ENCODE data around the gene CTDSPL2. TPM values are rescaled to one million over a fixed set of nuclear protein-coding genes. Genes with fewer than 3 reads are reported as not detected.
A peak's percentile ranks its signal among the peaks of the same experiment; 100 is the strongest.
"Not testable (repeated sequence)": the region's sequence is repeated elsewhere in the genome, so short reads cannot be mapped to it uniquely, and the experiment has no call there.

CTDSPL2 gene
- polyA plus RNA-seq (ENCODE audit: insufficient read length), result 35.8 TPM

DNA sequence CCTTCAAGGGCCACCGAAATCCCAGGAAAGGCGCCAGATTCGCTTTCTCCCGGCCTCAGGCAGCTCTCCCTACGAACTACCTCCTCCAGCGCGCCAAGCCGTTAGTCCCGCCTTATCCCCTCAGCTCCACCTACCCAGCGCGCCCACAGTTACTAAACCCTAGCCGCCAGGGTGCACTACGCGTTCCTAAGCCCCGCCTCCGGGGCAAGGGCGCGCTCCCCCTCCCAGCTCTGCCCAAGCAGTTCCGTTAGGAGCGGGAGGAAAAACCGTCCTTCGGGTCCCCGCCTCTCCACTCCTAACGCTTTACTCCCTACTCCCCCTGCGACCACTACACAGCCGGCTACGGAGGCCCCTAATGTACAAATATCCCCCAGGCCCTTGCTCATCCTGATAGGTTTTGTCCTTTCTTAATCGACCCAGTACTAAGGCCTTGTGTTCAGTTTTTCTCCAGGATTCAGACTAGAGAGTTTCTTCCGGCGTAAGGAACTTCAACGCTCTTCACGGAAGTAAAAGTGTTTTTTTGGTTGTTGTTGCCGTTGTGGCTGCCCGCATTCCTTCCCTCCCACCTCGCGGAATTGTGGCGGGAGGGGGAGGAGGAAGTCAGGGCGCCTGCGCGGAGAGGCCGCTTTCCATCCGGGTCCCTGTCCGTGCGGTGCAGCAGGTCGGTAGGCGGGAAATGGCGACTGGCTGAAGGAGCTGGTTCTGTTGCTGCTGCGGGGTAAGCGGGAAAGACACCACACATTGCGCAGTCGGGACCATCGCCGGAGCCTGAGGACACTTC, at the start of gene CTDSPL2:
Gene CTDSPL2 (plus strand): TSS at position 655 of the 781 bp plus-strand sequence. CDS start 31,386 bp downstream, outside the sequence.
- DNase-seq (ENCODE audit: low read depth), result peak; percentile 94

DNA sequence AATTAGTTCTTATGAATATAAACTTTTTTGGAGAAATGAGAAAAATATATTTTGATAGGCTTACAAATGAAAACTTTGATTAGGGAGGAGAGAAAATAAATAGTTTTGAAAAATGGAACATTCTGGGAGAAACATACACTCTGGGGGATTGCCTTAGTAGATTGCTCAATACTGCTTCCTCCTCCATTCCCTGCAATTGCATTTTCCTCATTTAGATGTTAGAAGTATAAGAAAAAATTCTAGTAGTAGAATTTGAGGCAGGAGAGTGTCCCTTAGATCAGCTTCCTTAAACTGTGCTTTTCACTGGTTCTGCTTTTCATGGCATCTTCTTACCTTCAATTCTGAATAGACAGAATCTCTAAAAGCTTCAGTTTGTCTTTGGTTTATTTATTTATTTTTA, 46.2 kb upstream of the CTDSPL2 start:
- no peak for DNase-seq (ENCODE audit: low read depth)

DNA sequence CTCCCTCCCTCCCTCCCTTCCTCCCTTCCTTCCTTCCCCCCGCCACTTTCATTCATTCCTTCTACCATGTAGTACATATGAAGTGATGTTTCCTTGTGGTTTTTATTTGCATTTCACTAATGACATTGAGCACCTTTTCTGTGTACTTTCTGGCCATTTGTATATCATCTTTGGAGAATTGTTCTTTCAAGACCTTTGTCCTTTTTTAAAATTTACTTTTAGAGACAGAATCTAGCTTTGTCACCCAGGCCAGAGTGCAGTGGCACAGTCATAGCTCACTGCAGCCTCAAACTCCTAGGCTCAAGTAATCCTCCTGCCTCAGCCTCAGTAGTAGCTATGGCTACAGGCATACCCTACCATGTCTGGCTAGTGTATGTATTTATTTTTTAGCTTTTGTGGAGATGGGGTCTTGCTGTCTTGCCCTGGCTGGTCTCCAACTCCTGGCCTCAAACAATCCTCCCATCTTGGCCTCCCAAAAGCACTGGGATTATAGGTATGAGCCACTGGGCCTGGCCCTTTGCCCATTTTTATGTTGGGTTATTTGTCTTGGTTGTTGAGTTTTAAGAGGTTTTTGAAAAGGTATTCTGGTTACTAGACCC, 42.0 kb upstream of the CTDSPL2 start:
- no peak for DNase-seq (ENCODE audit: low read depth)

DNA sequence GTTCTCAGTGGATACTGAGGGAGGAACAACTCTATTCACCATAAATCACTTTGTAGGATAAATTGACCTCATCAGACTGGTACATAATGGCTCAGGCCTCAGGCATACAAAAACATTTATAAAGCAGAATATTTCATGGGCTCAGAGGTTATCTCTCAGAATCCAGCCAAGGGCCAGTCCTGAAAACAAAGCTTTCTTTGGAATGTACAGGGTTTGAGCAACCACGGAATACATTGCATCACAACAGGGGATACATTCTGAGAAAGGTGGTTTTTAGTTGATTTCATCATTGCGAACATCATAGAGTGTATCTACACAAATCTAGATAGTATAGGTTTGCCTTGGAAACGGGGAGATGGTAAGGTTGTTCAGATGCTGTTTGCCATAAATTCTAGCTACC, 33.4 kb upstream of the CTDSPL2 start:
- no peak for DNase-seq (ENCODE audit: low read depth)

DNA sequence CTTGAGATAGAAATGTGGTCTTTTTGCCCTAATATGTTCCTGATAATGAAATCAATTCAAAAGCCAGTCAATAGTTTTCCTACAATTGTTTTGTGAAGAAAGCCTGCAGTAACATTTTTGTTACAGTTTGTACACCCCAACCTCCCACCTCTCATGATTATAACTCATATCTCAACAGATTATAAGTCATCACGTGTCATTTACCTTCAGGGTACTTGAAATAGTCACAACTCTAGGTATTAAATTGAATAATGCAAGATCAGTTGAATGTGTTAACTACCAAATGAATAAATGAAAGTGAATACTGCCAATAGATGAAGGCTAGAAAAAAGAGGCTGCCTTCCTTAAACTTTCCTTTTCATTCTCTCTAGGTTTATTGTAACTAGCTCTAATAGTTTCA, 32.9 kb upstream of the CTDSPL2 start:
- DNase-seq (ENCODE audit: low read depth), result no peak

GRCh38 chr15:44397869-44398268, 29.6 kb upstream of the CTDSPL2 start:
- no peak for DNase-seq (ENCODE audit: low read depth)

DNA sequence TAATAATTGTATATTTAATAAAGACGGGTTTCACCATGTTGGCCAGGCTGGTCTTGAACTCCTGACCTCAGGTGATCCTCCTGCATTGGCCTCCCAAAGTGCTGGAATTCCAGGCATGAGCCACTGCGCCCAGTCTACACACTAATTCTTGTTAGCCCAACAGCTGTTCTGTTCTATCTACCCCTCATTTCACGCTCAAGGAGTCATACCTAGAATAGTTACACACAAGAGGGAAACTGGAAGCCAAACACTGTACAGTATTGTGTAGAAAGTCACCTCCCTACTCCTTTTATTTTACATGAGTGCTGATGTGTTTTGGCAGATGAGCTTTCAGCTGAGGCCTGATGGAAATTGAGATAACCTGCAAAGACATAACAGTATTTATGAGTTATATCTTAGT, 13.4 kb upstream of the CTDSPL2 start:
- DNase-seq (ENCODE audit: low read depth), result no peak

DNA sequence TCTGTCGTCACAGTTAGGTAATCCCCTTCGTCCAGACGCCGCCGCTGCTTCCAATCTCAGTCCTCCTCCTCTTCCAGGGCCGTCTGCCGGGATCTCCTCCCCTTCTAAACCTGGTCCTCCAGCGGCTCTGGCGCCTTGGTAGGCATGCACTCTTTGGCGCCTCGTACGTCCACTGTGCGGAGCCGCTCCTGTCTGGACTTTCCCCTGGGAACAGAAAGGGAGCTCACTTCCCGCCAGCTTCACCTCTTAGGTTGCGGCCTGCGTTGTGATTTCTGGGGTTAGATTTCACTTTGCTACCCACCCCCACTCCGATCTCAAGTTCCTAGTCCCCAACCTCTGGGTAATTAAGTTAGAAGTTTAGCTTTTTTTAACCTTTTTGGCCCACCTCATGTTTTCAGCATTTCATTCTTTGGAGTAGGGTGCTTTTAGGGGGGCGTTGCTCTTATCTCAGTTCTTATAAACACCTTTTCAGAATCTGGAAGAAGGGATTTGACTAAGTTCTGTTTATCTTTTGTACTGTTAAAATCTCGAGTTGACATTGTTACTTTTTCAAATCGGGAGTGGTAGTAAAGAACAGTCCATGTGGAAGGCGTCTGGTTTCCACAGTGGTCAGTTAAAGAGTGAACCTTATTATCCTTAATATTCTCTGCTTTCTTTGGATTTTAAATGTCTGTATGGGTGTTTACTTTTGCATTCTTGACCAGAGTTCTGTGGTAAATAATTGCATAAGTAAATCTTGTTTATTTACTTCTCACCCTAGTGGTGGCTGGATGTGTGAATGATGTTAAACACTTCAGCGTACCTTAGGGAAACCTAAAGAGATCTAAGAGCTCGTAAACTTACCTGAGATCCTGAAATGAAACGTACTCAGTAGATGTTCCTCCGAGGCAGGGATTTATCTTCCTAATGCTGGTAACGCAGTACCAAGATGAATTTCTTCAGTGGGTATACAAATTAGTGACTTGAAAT, 611 bp downstream of the CTDSPL2 start:
- DNase-seq (ENCODE audit: low read depth), result no peak

DNA sequence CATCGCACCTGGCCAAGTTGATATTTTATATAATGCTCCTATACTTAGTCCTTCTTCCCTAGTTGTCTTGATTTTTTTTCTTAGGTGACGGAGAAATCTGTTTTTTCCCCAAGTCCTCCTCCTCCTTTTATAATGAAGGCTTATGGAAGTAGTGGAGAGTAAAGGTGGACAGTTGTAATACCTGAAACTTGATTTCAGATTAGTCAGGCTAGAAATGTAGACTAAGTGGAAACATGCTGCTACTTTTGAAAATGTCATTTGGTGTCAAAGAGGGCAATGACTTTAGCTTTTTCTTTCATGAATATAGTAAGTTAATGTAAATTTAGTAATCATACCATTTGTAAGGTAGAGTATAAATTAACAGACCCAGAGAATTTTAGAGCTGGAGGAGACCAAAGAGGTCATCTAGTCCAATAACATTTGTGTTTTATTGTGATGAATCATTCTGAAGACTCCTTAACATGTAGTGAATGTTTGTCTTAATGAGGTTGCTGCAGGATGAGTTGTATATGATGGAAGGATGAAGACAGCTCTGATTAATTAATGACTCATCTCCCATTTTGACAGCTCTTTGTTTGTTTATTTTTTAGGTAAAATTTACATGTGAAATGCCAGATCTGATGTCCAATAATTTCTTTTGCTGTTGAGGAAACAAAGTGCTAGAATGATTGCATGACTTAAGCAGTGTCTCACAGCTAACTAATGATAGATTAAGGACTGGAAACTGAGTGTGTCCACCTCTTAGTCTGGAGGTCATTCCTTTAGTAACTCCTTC, 8.7 kb downstream of the CTDSPL2 start:
- DNase-seq (ENCODE audit: low read depth), result no peak

DNA sequence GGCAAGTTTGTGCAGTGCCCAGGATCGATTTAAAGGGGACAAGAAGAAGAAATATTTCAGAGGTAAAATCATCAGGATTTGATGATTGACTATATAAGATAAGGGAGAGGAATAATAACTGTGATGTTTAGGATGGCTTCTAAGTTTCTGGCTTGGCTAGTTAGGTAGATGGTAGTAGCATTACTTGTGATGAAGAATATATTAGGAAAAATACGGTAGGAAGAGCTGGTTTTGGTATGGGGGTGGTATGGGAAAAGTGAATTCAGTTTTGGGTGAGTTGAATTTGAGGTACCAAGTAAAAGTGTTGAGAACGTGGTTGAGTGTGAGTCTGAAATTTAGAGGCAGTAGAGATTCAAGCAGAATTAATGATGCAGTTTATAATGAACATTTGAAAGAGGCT, 11.0 kb downstream of the CTDSPL2 start:
- DNase-seq (ENCODE audit: low read depth), result no peak

- DNase-seq (ENCODE audit: low read depth), result no peak
These were observed 13.7 kb downstream of the CTDSPL2 start for GRCh38 chr15:44441095-44441501.

GRCh38 chr15:44443515-44443914, 16.1 kb downstream of the CTDSPL2 start:
- DNase-seq (ENCODE audit: low read depth), result no peak

DNA sequence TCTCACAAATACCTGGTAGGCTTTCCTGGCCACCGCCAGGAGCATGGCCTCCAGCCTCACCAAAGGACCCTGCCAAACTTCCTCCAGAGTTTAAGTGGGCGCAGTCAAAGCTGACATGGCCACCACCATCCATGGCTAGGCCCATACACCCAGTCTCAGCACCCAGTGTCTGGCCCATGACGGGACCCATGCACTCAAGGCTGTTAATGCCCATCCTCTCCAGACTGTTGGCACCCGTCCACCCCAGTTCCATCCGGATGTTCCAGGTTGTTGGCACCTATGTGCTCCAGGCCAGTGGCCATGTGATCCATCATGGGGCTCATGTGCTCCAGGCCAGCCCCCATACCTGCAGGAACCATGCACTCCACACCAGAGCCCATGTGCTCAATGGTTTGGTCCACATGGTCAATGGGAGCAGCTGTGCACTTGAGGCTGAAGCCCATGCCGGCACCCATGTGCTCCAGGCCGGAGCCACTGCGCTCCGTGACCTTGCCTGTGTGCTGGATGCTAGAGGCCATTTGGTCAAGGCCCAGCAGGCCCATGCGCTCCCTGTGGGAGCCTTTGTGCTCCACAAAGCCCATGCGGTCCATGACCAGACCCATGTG, 20.4 kb downstream of the CTDSPL2 start:
- no peak for DNase-seq (ENCODE audit: low read depth)

DNA sequence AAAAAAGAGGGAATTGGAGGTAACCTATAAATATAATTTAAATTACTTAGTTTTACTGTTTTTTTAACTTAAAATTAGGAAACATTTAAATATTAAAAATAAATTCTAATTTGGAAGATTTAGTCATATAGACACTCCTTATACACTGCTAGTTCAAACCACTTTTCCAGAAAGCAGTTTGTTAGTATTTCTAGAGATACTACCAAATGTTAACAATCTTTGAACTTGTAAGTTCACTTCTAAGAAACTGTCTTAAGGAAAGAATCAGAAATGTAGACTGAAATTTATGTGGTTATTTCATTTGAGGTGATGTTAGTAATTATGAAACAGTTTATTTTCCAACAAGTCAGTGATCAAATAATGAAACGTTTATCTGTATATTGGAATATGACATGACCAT, 22.7 kb downstream of the CTDSPL2 start:
- no peak for DNase-seq (ENCODE audit: low read depth)

DNA sequence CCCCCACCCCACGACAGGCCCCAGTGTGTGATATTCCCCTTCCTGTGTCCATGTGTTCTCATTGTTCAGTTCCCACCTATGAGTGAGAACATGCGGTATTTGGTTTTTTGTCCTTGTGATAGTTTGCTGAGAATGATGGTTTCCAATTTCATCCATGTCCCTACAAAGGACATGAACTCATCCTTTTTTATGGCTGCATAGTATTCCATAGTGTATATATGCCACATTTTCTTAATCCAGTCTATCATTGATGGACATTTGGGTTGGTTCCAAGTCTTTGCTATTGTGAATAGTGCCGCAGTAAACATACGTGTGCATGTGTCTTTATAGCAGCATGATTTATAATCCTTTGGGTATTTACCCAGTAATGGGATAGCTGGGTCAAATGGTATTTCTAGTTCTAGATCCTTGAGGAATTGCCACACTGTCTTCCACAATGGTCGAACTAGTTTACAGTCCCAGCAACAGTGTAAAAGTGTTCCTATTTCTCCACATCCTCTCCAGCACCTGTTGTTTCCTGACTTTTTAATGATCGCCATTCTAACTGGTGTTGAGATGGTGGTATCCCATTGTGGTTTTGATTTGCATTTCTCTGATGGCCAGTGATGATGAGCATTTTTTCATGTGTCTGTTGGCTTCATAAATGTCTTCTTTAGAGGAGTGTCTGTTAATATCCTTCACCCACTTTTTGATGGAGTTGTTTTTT, 26.3 kb downstream of the CTDSPL2 start:
- DNase-seq (ENCODE audit: low read depth), result not testable (repeated sequence)

DNA sequence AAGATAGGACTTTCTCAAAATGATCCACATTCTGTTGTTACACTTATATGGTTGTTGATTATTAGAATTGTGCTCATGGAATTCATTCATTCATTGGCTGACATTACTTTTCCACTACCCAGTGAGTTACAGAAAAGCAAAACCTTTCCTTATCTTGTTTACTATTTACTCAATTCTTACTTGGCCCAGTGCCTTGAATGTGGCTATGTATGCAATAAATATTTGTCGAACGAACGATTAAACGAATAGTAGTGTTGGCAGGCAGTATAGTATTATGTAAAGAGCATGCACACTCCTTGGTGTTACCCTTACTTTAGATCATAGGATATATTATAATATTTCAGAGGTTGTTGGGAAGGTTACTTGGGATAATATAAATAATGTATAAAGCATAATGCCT, 31.0 kb downstream of the CTDSPL2 start:
- DNase-seq (ENCODE audit: low read depth), result no peak

GRCh38 chr15:44468709-44469385, 41.4 kb downstream of the CTDSPL2 start:
- DNase-seq (ENCODE audit: low read depth), result no peak

- DNase-seq (ENCODE audit: low read depth), result no peak
These were observed 44.5 kb downstream of the CTDSPL2 start for GRCh38 chr15:44471885-44472455.

- no peak for DNase-seq (ENCODE audit: low read depth)
These were observed 51.9 kb downstream of the CTDSPL2 start for GRCh38 chr15:44479343-44479742.
